22Rv1 (cell line): ENCODE results near the gene DAB1.

ENCODE experiments used
- H3K27ac ChIP-seq: fragments of 450-650 bp; 2 replicates; pipeline ENCODE4 v1.5.1; 2017
- CTCF ChIP-seq: fragments of 450-650 bp; IDR thresholded peaks from 2 replicates; pipeline ENCODE4 v1.5.1; 2017; ENCODE audit warnings: mild to moderate bottlenecking
- ZFX ChIP-seq: fragments of 450-650 bp; IDR thresholded peaks from 2 replicates; pipeline ENCODE4 v1.6.1; 2017; ENCODE audit warnings: antibody characterized with exemption, borderline replicate concordance

The DAB1 gene

GRCh38 chr1:57336793-57337192 lies 87.1 kb downstream of the DAB1 start:
- TF ChIP-seq ZFX (no peak), CTCF (no peak)

GRCh38 chr1:57331620-57332019 lies 92.2 kb downstream of the DAB1 start:
- no peak for TF ChIP-seq CTCF
- TF ChIP-seq ZFX = no peak
- no peak overlapping the region for H3K27ac ChIP-seq

More at GRCh38 chr1:57336793-57337192, 87.1 kb downstream of the DAB1 start:
- H3K27ac ChIP-seq = no peak overlapping the region

GRCh38 chr1:57329937-57330336 lies 93.9 kb downstream of the DAB1 start:
- no peak overlapping the region for H3K27ac ChIP-seq
- TF ChIP-seq ZFX (no peak), CTCF (no peak)

GRCh38 chr1:57329001-57329527 lies 94.8 kb downstream of the DAB1 start:
- TF ChIP-seq CTCF (no peak), ZFX (no peak)
- H3K27ac ChIP-seq = no peak overlapping the region

GRCh38 chr1:57327946-57328345 lies 95.9 kb downstream of the DAB1 start:
- no peak for TF ChIP-seq CTCF
- TF ChIP-seq ZFX = no peak

GRCh38 chr1:57327336-57327735 lies 96.5 kb downstream of the DAB1 start:
- no peak for TF ChIP-seq ZFX
- TF ChIP-seq CTCF = no peak
- H3K27ac ChIP-seq = no peak overlapping the region

More at GRCh38 chr1:57327946-57328345, 95.9 kb downstream of the DAB1 start:
- H3K27ac ChIP-seq = no peak overlapping the region

- TF ChIP-seq ZFX = no peak
- TF ChIP-seq CTCF = no peak
Observed at GRCh38 chr1:57325536-57325935, 98.3 kb downstream of the DAB1 start.

More at GRCh38 chr1:57325536-57325935, 98.3 kb downstream of the DAB1 start:
- no peak overlapping the region for H3K27ac ChIP-seq
